ENCODE results near the gene OR51G1. TPM values are rescaled to one million over a fixed set of nuclear protein-coding genes. Genes with fewer than 3 reads are reported as not detected.
"Not testable (repeated sequence)": the region's sequence is repeated elsewhere in the genome, so short reads cannot be mapped to it uniquely, and the experiment has no call there.

Gene OR51G1
- total RNA-seq (not detected), polyA plus RNA-seq (not detected)
- long read RNA-seq, donor 1: 0 reads
- long read RNA-seq, donor 2: 0 reads
- long read RNA-seq, donor 3: 0 reads
- long read RNA-seq, donor 4: 0 reads

GRCh38 chr11:4924239-4924638, at the start of gene OR51G1:
Gene OR51G1 (minus strand): TSS chr11:4924339. CDS start chr11:4924339, 0 bp downstream.
- Histone ChIP-seq H3K4me3 (ENCODE audit: low read length) (no peak within 1 kb of the TSS), H3K27me3 (ENCODE audit: control insufficient read depth, insufficient read depth) (no peaks in the 10 kb centered on the region), H3K9me3 (ENCODE audit: control insufficient read depth, low read length) (no peaks in the 10 kb centered on the region), H3K4me1 (ENCODE audit: control insufficient read depth, insufficient read depth, low read length) (no peaks in the 10 kb centered on the region), H3K27ac (ENCODE audit: low read length) (no peak within 1 kb of the TSS)
- intact Hi-C loops (cut with DNase I): no loop called here
- ATAC-seq (no peak), DNase-seq (no peak)
- WGBS: 83% methylated on average over 1 of the region's 1 CpG

GRCh38 chr11:4962816-4963215, 38.7 kb upstream of the OR51G1 start:
- intact Hi-C loops (cut with DNase I): no loop called here

GRCh38 chr11:4960877-4961276, 36.7 kb upstream of the OR51G1 start:
- H3K4me1 ChIP-seq (ENCODE audit: control insufficient read depth, insufficient read depth, low read length): no peaks in the 10 kb centered on the region
- 74% methylated on average over 3 of the region's 3 CpGs for WGBS
- no peak overlapping the region for H3K4me3 ChIP-seq (ENCODE audit: low read length)
- intact Hi-C loops (cut with DNase I): no loop called here
- ATAC-seq (no peak), DNase-seq (no peak)
- no peaks in the 10 kb centered on the region for H3K9me3 ChIP-seq (ENCODE audit: control insufficient read depth, low read length)
- H3K27me3 ChIP-seq (ENCODE audit: control insufficient read depth, insufficient read depth): no peaks in the 10 kb centered on the region
- H3K27ac ChIP-seq (ENCODE audit: low read length): no peak overlapping the region

More at GRCh38 chr11:4962816-4963215, 38.7 kb upstream of the OR51G1 start:
- DNase-seq: no peak
- ATAC-seq: no peak
- Histone ChIP-seq H3K27ac (ENCODE audit: low read length) (no peak overlapping the region), H3K27me3 (ENCODE audit: control insufficient read depth, insufficient read depth) (no peaks in the 10 kb centered on the region), H3K4me3 (ENCODE audit: low read length) (no peak overlapping the region), H3K9me3 (ENCODE audit: control insufficient read depth, low read length) (no peaks in the 10 kb centered on the region), H3K4me1 (ENCODE audit: control insufficient read depth, insufficient read depth, low read length) (no peaks in the 10 kb centered on the region)
- 39% methylated on average over 1 of the region's 1 CpG for WGBS

GRCh38 chr11:4957396-4957795, 33.3 kb upstream of the OR51G1 start:
- Histone ChIP-seq H3K9me3 (ENCODE audit: control insufficient read depth, low read length) (no peaks in the 10 kb centered on the region), H3K4me3 (ENCODE audit: low read length) (no peak overlapping the region), H3K27me3 (ENCODE audit: control insufficient read depth, insufficient read depth) (no peaks in the 10 kb centered on the region), H3K4me1 (ENCODE audit: control insufficient read depth, insufficient read depth, low read length) (no peaks in the 10 kb centered on the region), H3K27ac (ENCODE audit: low read length) (no peak overlapping the region)
- DNase-seq (no peak), ATAC-seq (no peak)
- intact Hi-C loops (cut with DNase I): no loop called here
- WGBS: 69% methylated on average over 4 of the region's 4 CpGs

- H3K27ac ChIP-seq (ENCODE audit: low read length); H3K4me1 ChIP-seq (ENCODE audit: control insufficient read depth, insufficient read depth, low read length); H3K9me3 ChIP-seq (ENCODE audit: control insufficient read depth, low read length); intact Hi-C loops (cut with DNase I); H3K4me3 ChIP-seq (ENCODE audit: low read length); DNase-seq; ATAC-seq; H3K27me3 ChIP-seq (ENCODE audit: control insufficient read depth, insufficient read depth): not testable (repeated sequence)
- 61% methylated on average over 2 of the region's 2 CpGs for WGBS
These were observed 31.5 kb upstream of the OR51G1 start, which contains the start of gene OR51A2 for GRCh38 chr11:4955613-4956012. Gene OR51A2 (minus strand): TSS chr11:4955713. CDS start chr11:4955713, 0 bp downstream.

GRCh38 chr11:4947505-4947904, 23.4 kb upstream of the OR51G1 start, which contains the start of gene OR51A4:
Gene OR51A4 (minus strand): TSS chr11:4947605. CDS start chr11:4947100, 505 bp downstream.
- intact Hi-C loops (cut with DNase I): no loop called here
- no peak for ATAC-seq
- H3K4me3 ChIP-seq (ENCODE audit: low read length): no peak within 1 kb of the TSS
- no peak within 1 kb of the TSS for H3K27ac ChIP-seq (ENCODE audit: low read length)
- no peaks in the 10 kb centered on the region for H3K4me1 ChIP-seq (ENCODE audit: control insufficient read depth, insufficient read depth, low read length)
- H3K27me3 ChIP-seq (ENCODE audit: control insufficient read depth, insufficient read depth): no peaks in the 10 kb centered on the region
- H3K9me3 ChIP-seq (ENCODE audit: control insufficient read depth, low read length): no peaks in the 10 kb centered on the region
- DNase-seq: no peak

GRCh38 chr11:4936745-4937144, 12.6 kb upstream of the OR51G1 start:
- no peak overlapping the region for H3K4me3 ChIP-seq (ENCODE audit: low read length)
- DNase-seq: no peak
- H3K27ac ChIP-seq (ENCODE audit: low read length): no peak overlapping the region
- intact Hi-C loops (cut with DNase I): no loop called here
- no peaks in the 10 kb centered on the region for H3K27me3 ChIP-seq (ENCODE audit: control insufficient read depth, insufficient read depth)
- no peaks in the 10 kb centered on the region for H3K4me1 ChIP-seq (ENCODE audit: control insufficient read depth, insufficient read depth, low read length)
- whole genome bisulfite sequencing: 80% methylated on average over 3 of the region's 3 CpGs
- no peak for ATAC-seq
- H3K9me3 ChIP-seq (ENCODE audit: control insufficient read depth, low read length): no peaks in the 10 kb centered on the region

GRCh38 chr11:4932751-4933150, 8.6 kb upstream of the OR51G1 start:
- DNase-seq (no peak), ATAC-seq (no peak)
- no peak overlapping the region for H3K27ac ChIP-seq (ENCODE audit: low read length)
- no peak overlapping the region for H3K4me3 ChIP-seq (ENCODE audit: low read length)
- WGBS: 85% methylated on average over 4 of the region's 4 CpGs
- H3K27me3 ChIP-seq (ENCODE audit: control insufficient read depth, insufficient read depth): no peaks in the 10 kb centered on the region
- H3K9me3 ChIP-seq (ENCODE audit: control insufficient read depth, low read length): no peaks in the 10 kb centered on the region
- intact Hi-C loops (cut with DNase I): no loop called here
- H3K4me1 ChIP-seq (ENCODE audit: control insufficient read depth, insufficient read depth, low read length): no peaks in the 10 kb centered on the region

GRCh38 chr11:4926608-4927007, 2.5 kb upstream of the OR51G1 start:
- intact Hi-C loops (cut with DNase I): no loop called here

GRCh38 chr11:4922304-4922703, 1.8 kb downstream of the OR51G1 start:
- Histone ChIP-seq H3K27me3 (ENCODE audit: control insufficient read depth, insufficient read depth) (no peaks in the 10 kb centered on the region), H3K27ac (ENCODE audit: low read length) (no peak overlapping the region), H3K4me1 (ENCODE audit: control insufficient read depth, insufficient read depth, low read length) (no peaks in the 10 kb centered on the region), H3K4me3 (ENCODE audit: low read length) (no peak overlapping the region), H3K9me3 (ENCODE audit: control insufficient read depth, low read length) (no peaks in the 10 kb centered on the region)
- DNase-seq (no peak), ATAC-seq (no peak)
- WGBS: 44% methylated on average over 1 of the region's 1 CpG
- intact Hi-C loops (cut with DNase I): no loop called here

More at GRCh38 chr11:4926608-4927007, 2.5 kb upstream of the OR51G1 start:
- Histone ChIP-seq H3K27me3 (ENCODE audit: control insufficient read depth, insufficient read depth) (no peaks in the 10 kb centered on the region), H3K4me3 (ENCODE audit: low read length) (no peak overlapping the region), H3K4me1 (ENCODE audit: control insufficient read depth, insufficient read depth, low read length) (no peaks in the 10 kb centered on the region), H3K9me3 (ENCODE audit: control insufficient read depth, low read length) (no peaks in the 10 kb centered on the region), H3K27ac (ENCODE audit: low read length) (no peak overlapping the region)
- DNase-seq: no peak
- no peak for ATAC-seq

GRCh38 chr11:4921796-4922195, 2.3 kb downstream of the OR51G1 start:
- intact Hi-C loops (cut with DNase I): no loop called here
- DNase-seq (no peak), ATAC-seq (no peak)
- no peak overlapping the region for H3K27ac ChIP-seq (ENCODE audit: low read length)
- H3K4me3 ChIP-seq (ENCODE audit: low read length): no peak overlapping the region
- WGBS: 76% methylated on average over 1 of the region's 1 CpG
- H3K27me3 ChIP-seq (ENCODE audit: control insufficient read depth, insufficient read depth): no peaks in the 10 kb centered on the region
- no peaks in the 10 kb centered on the region for H3K9me3 ChIP-seq (ENCODE audit: control insufficient read depth, low read length)
- no peaks in the 10 kb centered on the region for H3K4me1 ChIP-seq (ENCODE audit: control insufficient read depth, insufficient read depth, low read length)

GRCh38 chr11:4919250-4919649, 4.9 kb downstream of the OR51G1 start, which contains the start of gene OR51G2:
Gene OR51G2 (minus strand): TSS chr11:4919350. CDS start chr11:4915663, 3,687 bp downstream.
- no peak for ATAC-seq
- H3K27ac ChIP-seq (ENCODE audit: low read length): no peak within 1 kb of the TSS
- WGBS: 75% methylated on average over 4 of the region's 4 CpGs

More at GRCh38 chr11:4919250-4919649, 4.9 kb downstream of the OR51G1 start, which contains the start of gene OR51G2:
- Histone ChIP-seq H3K4me3 (ENCODE audit: low read length) (no peak within 1 kb of the TSS), H3K9me3 (ENCODE audit: control insufficient read depth, low read length) (no peaks in the 10 kb centered on the region), H3K27me3 (ENCODE audit: control insufficient read depth, insufficient read depth) (no peaks in the 10 kb centered on the region), H3K4me1 (ENCODE audit: control insufficient read depth, insufficient read depth, low read length) (no peaks in the 10 kb centered on the region)
- intact Hi-C loops (cut with DNase I): no loop called here
- DNase-seq: no peak
